Inferior parietal cortex (tissue), 1 donor: ENCODE results near the gene TRIM49D2.
"Not testable (repeated sequence)": the region's sequence is repeated elsewhere in the genome, so short reads cannot be mapped to it uniquely, and the experiment has no call there.

Experiments used
- DNase-seq: peaks from one replicate; pipeline ENCODE4 v3.0.0-alpha.2; 2016; ENCODE audit errors: extremely low spot score

TRIM49D2 gene, protein sequence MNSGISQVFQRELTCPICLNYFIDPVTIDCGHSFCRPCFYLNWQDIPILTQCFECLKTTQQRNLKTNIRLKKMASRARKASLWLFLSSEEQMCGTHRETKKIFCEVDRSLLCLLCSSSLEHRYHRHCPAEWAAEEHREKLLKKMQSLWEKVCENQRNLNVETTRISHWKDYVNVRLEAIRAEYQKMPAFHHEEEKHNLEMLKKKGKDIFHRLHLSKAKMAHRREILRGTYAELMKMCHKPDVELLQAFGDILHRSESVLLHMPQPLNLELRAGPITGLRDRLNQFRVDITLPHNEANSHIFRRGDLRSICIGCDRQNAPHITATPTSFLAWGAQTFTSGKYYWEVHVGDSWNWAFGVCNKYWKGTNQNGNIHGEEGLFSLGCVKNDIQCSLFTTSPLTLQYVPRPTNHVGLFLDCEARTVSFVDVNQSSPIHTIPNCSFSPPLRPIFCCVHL

DNA sequence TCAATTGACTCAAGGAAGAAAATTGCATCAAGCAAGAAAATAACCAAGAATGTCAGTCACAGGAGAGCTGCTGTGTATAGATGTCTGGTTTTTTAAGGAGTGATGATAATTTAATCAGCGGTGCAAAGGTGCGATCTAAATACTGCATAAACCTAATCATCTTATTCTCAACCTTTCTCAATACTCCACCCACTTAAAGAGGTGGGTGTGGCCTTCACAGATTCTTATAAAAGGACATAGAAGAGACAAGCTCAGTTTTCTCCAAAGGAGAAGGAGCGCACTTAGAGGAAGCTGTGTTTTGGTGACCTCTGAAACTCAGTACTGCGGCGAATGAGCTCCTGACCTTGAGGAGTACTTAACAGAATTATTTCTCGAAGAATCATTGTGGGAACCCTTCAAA is at the start of gene TRIM49D2:
TRIM49D2 (plus strand) TSS at position 301 of the 400 bp plus-strand sequence. CDS start 2,698 bp downstream, outside the sequence.
- DNase-seq: not testable (repeated sequence)

DNA sequence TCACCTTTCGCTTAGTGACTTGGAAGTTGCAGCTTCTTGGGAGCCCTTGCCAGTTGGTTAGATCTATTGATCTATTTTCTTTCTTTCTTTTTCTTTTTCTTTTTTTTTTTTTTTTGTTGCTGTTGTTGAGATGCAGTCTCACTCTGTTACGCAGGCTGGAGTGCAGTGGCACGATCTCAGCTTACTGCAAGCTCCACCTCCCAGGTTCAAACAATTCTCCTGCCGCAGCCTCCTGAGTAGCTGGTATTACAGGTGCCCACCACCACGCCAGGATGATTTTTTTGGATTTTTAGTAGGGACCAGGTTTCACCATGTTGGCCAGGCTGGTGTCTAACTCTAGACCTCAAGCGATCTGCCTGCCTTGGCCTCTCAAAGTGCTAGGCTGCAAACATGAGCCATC is 46.4 kb upstream of the TRIM49D2 start:
- not testable (repeated sequence) for DNase-seq

DNA sequence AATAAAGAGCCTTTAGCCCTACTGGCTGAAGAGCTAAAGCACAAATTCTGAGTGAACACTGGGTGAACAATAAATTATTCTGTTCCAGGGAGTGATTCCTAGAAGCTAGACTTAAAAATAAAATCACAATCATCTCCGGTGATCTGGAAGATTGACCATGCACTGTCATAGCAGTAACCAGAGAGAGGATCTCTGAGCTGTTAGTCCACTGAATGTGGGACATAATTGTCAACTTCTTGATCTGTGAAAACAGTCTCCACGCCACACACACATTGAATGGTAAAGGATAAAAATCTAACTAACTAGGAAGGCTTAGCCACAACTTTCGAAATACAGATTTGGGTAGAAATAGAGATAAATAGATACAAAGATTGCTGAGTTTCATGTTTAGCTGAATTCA is 30.6 kb upstream of the TRIM49D2 start:
- not testable (repeated sequence) for DNase-seq

DNA sequence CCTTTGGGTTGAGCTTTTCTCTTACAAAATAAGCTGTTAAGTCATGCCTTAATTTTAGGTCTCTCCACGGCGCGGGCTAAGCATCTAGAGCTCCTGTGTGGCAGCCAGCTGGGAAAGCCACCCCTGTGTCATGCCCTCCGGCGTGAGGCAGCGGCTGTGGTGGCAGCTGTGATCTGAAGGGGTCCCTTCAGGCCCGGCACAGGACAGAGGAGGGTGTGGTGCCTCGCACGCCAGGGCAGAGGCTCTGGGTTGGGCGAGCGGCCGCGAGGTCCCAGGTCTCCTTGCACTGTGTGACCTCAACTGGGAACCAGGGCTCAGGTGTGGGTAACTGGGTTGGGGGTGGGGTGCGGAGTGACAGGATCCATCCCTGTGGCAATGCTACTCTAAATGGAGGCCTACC is 23.1 kb upstream of the TRIM49D2 start:
- not testable (repeated sequence) for DNase-seq

DNA sequence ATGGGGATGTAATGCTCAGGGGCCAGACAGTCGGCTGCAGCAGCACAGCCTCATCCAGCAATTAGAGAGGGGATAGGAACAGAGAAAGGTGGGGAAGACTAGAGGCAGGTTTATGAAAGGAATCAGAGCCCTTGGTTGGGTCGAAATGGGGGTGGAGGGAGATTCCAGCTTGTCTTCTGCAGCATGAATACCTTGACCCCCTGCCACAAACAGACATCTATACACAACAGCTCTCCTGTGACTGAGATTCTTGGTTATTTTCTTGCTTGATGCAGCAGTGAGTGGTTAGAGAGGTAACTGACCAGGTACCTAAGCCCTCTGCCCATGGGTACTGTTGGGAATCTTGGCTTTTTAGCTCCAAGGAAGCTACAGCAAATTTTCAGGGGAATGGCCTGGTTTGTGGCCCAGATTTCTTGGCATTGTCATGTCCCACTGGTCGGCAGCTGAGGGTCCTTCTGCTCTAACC is 1.6 kb upstream of the TRIM49D2 start, which contains the start of gene TRIM49D1:
TRIM49D1 (minus strand) TSS at position 51 of the 466 bp plus-strand sequence. CDS start 4,535 bp downstream, outside the sequence.
- no peak for DNase-seq

DNA sequence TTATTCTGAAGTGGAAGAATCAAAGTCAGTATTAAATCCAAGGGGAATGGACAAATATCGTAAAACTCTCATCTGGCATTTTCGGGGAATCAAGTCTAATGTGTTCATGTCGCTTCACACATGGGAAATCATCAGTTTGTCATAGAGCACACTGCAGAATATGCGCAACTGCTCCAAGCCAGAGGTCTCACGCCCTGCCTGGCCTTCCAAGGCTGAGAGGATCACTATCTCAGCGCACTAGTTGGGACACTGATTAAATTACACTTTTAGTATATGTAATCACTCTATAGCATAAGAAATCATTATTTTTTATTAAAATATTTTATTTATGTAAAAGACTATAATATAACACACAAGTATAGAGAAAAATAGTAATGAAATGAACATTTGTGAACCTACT is 37.0 kb downstream of the TRIM49D2 start:
- peak; percentile 0 for DNase-seq

DNA sequence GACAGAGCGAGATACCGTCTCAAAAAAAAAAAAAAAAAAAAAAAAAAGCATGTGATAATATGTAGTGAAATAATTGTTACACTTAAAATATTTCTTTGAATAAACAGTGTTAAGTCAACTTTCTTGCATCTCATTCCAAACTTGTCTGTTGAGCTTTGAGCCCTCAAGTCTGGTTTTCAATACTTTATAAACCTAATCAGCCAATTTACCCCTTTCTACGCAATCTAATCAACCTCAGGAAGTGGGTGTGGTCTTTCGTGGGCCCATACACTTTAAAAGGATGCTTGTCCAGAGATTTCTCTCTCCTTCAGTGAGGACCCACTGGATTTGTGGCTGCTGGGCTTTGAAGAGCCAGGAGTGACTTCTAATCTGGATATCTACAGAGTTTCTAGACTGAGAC is 41.9 kb downstream of the TRIM49D2 start, which contains the start of gene TRIM64:
TRIM64 (plus strand) TSS at position 301 of the 400 bp plus-strand sequence. CDS start 2,467 bp downstream, outside the sequence.
- DNase-seq: not testable (repeated sequence)
